Raji (cell line): ENCODE measurements around the gene GFOD1.

Experiments used
- POLR2A ChIP-seq: IDR thresholded peaks from 2 replicates; pipeline ENCODE4 v1.6.1; 2011; ENCODE audit warnings: low read depth, low read length, control low read depth; ENCODE audit not compliant: insufficient read depth

GFOD1 gene

GRCh38 chr6:13463328-13463717 lies 24.1 kb downstream of the GFOD1 start:
- no peak for TF ChIP-seq POLR2A

- no peak for TF ChIP-seq POLR2A
Observed at GRCh38 chr6:13462458-13463327, 24.7 kb downstream of the GFOD1 start.

GRCh38 chr6:13461805-13462204 lies 25.6 kb downstream of the GFOD1 start:
- TF ChIP-seq POLR2A, result no peak

DNA sequence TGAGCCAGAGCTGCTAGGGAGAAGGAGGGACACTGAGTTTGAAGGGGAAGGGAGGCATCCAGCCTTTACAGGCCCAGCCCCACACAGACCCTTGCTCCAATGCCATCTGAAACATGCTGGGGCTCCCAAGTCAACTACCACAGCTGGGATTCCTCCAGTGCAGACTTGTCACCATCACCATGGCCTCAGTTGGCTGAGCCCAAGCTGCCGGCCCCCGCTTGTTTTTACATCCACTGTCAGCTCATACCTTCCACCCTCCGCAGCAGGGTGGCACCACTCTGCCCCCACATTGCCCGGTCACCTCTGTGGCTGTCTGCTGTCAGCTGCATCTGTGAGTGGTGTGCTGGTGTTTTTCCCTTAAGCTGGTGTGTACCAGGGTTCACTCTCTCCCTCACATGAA lies 26.1 kb downstream of the GFOD1 start:
- no peak for TF ChIP-seq POLR2A

GRCh38 chr6:13457577-13457976 lies 29.8 kb downstream of the GFOD1 start:
- TF ChIP-seq POLR2A, result no peak

DNA sequence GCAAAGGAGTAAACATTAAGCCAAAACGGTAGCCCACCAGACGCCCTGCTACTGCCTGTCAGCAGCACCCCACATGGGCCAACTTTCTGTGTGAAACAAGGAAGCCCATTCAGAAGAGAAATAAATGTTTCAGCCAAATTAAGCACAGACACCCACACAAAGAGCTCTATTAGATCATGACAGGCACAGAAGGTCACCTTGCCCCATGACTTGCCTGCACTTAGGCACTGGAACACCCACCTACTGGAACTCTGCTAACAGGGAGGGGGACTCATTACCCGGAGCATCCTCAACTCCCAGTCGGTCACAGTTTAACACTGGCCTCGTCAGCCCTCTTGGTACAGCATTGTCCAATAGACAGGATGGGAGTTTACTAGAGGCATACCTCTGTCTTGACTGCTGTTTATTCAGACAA lies 31.8 kb downstream of the GFOD1 start:
- TF ChIP-seq POLR2A, result no peak

DNA sequence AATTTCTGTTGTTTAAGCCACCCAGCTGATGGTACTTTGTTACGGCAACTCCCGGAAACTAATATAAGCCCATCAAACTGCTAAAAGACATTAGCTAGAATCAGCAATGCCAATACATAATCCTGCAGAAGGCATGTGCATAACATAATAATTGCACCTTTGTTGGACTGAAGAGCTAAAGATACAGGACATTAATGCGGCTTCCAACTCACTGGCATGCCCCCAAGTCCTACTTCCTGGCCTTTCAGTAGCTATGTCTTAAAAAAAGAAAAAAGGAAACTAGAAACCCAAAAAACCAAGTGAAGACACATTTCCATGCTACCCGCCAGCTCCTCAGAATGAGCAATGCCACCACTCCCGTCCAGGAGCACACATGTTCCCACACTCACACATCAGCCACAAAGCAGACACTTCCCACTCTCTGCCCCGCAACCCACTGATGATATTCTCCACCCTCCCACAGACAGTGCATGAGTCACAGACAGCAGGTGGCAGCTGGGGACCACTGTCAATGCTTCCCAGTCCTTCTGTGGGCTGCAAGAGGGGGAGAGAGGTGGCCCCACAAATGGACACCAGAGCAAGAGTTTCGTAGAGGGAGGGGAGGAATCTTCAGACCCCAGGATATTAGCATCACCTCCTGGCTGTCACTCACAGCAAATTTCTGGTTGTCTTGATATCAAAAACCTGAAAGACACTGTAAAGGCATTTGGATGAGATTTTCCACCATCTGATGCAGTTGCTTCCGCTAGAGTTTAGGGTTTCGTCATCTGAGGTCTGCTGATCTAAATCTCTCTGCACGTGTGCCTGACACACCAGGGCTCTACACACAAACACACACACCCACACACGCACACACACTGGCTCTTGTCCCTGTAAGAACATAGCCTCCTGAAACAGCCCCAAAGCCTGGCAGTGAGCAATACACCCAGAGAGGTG lies 32.8 kb downstream of the GFOD1 start:
- no peak for TF ChIP-seq POLR2A

DNA sequence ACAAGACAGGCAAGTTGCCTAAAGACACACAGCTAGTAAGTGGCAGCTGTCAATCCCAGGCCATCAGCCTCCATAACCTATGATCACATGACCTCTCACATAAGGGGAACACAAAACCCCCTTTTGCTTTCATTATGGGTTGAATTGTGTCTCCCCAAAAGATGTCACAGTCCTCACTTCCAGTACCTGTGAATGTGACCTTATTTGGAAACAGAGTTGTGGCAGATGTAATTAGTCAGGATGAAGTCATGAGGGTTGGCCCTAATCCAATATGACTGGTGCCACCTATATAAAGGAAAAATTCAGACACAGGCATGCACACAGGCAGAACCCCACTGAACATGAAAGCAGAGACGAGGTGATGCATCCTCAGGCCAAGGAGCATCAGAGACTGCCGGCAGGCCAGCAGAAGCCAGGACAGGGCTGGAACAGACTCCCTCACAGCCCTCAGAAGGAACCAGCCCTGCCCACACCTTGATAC lies 33.6 kb downstream of the GFOD1 start:
- TF ChIP-seq POLR2A, result no peak

GRCh38 chr6:13453153-13453552 lies 34.2 kb downstream of the GFOD1 start:
- no peak for TF ChIP-seq POLR2A

DNA sequence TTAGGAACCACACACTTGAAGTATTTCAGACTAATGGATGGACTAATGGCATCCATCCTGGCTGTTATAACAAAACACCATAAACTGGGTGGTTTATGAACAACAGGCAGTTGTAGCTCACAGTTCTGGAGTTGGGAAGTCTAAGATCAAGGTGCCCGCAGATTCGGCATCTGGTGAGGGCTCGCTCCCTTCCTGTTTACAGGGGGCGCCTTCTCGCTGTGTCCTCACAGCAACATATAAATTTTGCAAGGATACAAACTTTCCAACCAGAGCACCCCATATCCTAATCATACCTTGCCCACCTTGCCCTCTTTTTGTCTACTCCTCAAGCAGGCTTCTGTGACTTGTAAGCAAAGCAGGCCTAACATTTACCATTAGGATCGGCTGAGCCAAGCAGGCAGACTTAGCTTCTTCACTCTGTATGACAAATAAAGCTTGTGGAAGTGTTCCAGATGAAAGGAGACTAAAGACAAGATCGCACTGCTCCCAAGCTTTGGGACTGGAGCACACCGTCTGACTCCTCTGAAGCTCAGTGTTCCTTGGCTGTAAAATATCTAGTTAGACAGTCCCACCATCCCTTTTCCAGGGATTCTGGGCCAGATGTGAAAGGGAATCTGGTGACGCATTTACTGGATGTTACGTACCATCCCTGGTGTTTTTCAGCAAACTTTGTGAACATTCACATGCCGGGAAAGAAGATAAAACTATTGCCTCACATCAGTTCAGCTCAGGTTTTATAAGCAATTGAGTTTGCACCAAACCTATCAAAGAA lies 34.9 kb downstream of the GFOD1 start:
- no peak for TF ChIP-seq POLR2A

DNA sequence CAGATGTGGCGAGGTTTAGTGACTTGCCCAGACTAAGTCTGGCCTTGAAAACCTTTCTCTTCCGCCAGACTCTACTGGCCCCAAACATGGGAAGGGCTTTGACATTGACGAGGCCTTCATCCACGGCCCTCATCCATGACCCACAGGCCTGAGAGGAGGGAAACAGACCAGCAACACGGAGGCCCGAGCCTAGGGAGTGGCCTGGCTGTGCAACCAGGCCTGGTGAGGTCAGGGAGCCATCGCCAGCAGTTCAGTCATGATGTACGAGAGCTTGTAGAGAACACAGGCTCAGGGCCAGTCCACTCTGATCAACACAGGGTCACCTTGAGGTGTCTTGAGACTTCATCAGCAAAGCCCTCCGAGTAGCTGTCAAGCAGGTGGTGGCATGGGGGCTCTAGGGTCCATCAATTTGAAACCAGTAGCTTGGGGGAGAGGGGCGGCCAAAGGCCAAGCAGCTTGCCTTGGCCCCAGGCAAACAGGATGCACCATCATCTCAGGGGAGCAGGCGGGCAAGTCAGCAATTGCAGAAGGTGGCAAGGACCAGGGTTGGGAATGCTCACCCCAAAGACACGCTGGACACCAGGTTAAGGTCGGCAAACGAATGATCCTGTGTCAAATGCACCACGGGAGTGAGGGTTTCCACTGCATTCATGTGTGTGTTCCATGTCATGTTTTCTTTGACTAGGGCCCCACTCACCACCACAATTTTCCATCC lies 36.1 kb downstream of the GFOD1 start:
- no peak for TF ChIP-seq POLR2A

DNA sequence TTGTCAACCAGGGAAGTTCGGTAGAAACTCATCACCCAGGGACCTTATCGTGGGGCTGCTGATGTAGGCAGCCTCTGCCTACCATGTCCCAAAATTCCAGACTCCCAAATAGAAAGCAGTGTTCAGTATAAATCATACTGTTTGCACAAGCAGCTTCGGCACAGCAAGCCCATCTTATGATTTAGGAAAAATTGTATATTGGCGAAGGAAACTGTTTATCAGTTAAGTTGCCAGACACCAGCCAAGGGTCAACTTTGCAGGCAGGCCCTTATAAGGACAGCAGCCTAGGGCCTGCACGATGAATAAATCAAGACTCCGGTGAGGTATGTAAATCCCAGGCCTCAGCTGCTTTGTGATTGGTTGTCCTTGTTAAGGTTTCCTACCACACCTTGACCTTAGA lies 36.8 kb downstream of the GFOD1 start:
- TF ChIP-seq POLR2A, result no peak

GRCh38 chr6:13447949-13448724 lies 39.3 kb downstream of the GFOD1 start:
- TF ChIP-seq POLR2A, result no peak

DNA sequence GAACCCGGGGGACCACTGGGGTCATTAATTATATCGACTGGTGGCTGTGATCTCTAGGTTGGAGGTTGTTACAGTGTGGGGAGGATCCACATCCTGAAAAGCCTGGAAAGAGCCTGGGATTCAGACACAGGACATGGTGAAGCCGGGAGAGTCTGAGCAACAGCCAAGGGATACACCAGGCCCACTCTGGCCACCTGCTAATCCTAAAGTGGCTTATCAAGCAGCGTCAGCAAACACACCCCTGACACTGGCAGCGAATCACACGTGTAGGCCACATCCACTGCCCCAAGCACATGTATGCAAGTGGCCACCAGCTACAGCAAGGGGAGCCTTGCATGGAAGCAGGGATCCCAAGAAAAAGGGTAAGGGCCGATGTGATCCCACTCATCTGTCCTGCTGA lies 41.0 kb downstream of the GFOD1 start:
- no peak for TF ChIP-seq POLR2A
